Parathyroid adenoma (tissue), 2 donors: ENCODE results near the gene CASP7.

Source experiments
- H2AFZ ChIP-seq: fragments of 300-600 bp; sonication (generic); one replicate; pipeline ENCODE4 v1.7.0; 2017; ENCODE audit warnings: antibody characterized with exemption, mild to moderate bottlenecking
- H3K27ac ChIP-seq: fragments of 300-600 bp; sonication (generic); one replicate; pipeline ENCODE4 v1.7.0; 2017
- H3K27me3 ChIP-seq: fragments of 300-600 bp; sonication (generic); one replicate; pipeline ENCODE4 v1.7.0; 2017; ENCODE audit warnings: low read length; ENCODE audit not compliant: control insufficient read depth, insufficient read depth
- H3K36me3 ChIP-seq: fragments of 300-600 bp; sonication (generic); one replicate; pipeline ENCODE4 v1.7.0; 2017; ENCODE audit warnings: low read length; ENCODE audit not compliant: control insufficient read depth, insufficient read depth
- H3K4me1 ChIP-seq: fragments of 300-600 bp; sonication (generic); one replicate; pipeline ENCODE4 v1.7.0; 2017; ENCODE audit warnings: control low read depth
- H3K4me2 ChIP-seq: fragments of 300-600 bp; sonication (generic); one replicate; pipeline ENCODE4 v1.7.0; 2017; ENCODE audit warnings: low read length
- H3K4me3 ChIP-seq: fragments of 300-600 bp; sonication (generic); one replicate; pipeline ENCODE4 v1.7.0; 2017; ENCODE audit warnings: low read depth, low read length
- H3K79me2 ChIP-seq: fragments of 300-600 bp; sonication (generic); one replicate; pipeline ENCODE4 v1.7.0; 2017; ENCODE audit warnings: control low read depth
- H3K9ac ChIP-seq: fragments of 300-600 bp; sonication (generic); one replicate; pipeline ENCODE4 v1.7.0; 2017; ENCODE audit warnings: mild to moderate bottlenecking
- H3K9me3 ChIP-seq: fragments of 300-600 bp; sonication (generic); one replicate; pipeline ENCODE4 v1.7.0; 2017; ENCODE audit warnings: low read length; ENCODE audit not compliant: control insufficient read depth
- CTCF ChIP-seq: fragments of 300-600 bp; sonication (generic); IDR thresholded peaks from one replicate; pipeline ENCODE4 v1.7.0; 2017; ENCODE audit warnings: antibody characterized with exemption, mild to moderate bottlenecking
- donor health status: primary hyperparathyroidism.

CASP7 gene

GRCh38 chr10:113735913-113736312 is 56.2 kb downstream of the CASP7 start:
- TF ChIP-seq CTCF: no peak
- Histone ChIP-seq H3K4me2 (no peak overlapping the region), H3K27ac (no peak overlapping the region), H2AFZ (no peak overlapping the region), H3K4me3 (no peak overlapping the region), H3K9ac (no peak overlapping the region), H3K79me2 (no peaks in the 10 kb centered on the region), H3K4me1 (no peaks in the 10 kb centered on the region), H3K36me3 (no peaks in the 10 kb centered on the region), H3K27me3 (no peaks in the 10 kb centered on the region), H3K9me3 (no peaks in the 10 kb centered on the region)

GRCh38 chr10:113736576-113736975 is 56.9 kb downstream of the CASP7 start:
- TF ChIP-seq CTCF: no peak
- no peak overlapping the region for H3K4me3 ChIP-seq
- no peak overlapping the region for H3K27ac ChIP-seq
- no peaks in the 10 kb centered on the region for H3K79me2 ChIP-seq
- no peaks in the 10 kb centered on the region for H3K27me3 ChIP-seq
- no peaks in the 10 kb centered on the region for H3K36me3 ChIP-seq
- no peaks in the 10 kb centered on the region for H3K9me3 ChIP-seq
- no peak overlapping the region for H3K4me2 ChIP-seq
- no peak overlapping the region for H3K9ac ChIP-seq
- H3K4me1 ChIP-seq: no peaks in the 10 kb centered on the region
- no peak overlapping the region for H2AFZ ChIP-seq

- no peaks in the 10 kb centered on the region for H3K27me3 ChIP-seq
- H3K4me1 ChIP-seq: no peaks in the 10 kb centered on the region
- H3K36me3 ChIP-seq: no peaks in the 10 kb centered on the region
- no peaks in the 10 kb centered on the region for H3K79me2 ChIP-seq
- H2AFZ ChIP-seq: no peak overlapping the region
- H3K27ac ChIP-seq: no peak overlapping the region
- no peak for TF ChIP-seq CTCF
- H3K9ac ChIP-seq: no peak overlapping the region
- no peak overlapping the region for H3K4me3 ChIP-seq
- H3K9me3 ChIP-seq: no peaks in the 10 kb centered on the region
- H3K4me2 ChIP-seq: no peak overlapping the region
These were observed 59.3 kb downstream of the CASP7 start for GRCh38 chr10:113739031-113739430.

- Histone ChIP-seq H3K4me2 (no peak overlapping the region), H3K4me3 (no peak overlapping the region), H2AFZ (no peak overlapping the region), H3K27me3 (no peaks in the 10 kb centered on the region), H3K9me3 (no peaks in the 10 kb centered on the region), H3K79me2 (no peaks in the 10 kb centered on the region), H3K27ac (no peak overlapping the region), H3K4me1 (no peaks in the 10 kb centered on the region), H3K9ac (no peak overlapping the region), H3K36me3 (no peaks in the 10 kb centered on the region)
- TF ChIP-seq CTCF: no peak
These were observed 59.9 kb downstream of the CASP7 start for GRCh38 chr10:113739577-113739976.

GRCh38 chr10:113740850-113741249 is 61.1 kb downstream of the CASP7 start:
- H2AFZ ChIP-seq: no peak overlapping the region
- no peak overlapping the region for H3K4me2 ChIP-seq
- H3K4me1 ChIP-seq: no peaks in the 10 kb centered on the region
- no peaks in the 10 kb centered on the region for H3K79me2 ChIP-seq
- H3K27ac ChIP-seq: no peak overlapping the region
- no peaks in the 10 kb centered on the region for H3K9me3 ChIP-seq
- no peaks in the 10 kb centered on the region for H3K27me3 ChIP-seq
- H3K9ac ChIP-seq: no peak overlapping the region
- H3K4me3 ChIP-seq: no peak overlapping the region
- H3K36me3 ChIP-seq: no peaks in the 10 kb centered on the region
- no peak for TF ChIP-seq CTCF
